NOMO-1 treated with DMSO at 0.1 percent for 48 hours (cell line): Measurements from ENCODE around the gene CYP46A1.

Source experiments
- DNase-seq: peaks from one replicate; lab custom pipeline; 2025; ENCODE audit not compliant: unreplicated experiment; lab: John Stamatoyannopoulos, UW

The CYP46A1 gene

DNA sequence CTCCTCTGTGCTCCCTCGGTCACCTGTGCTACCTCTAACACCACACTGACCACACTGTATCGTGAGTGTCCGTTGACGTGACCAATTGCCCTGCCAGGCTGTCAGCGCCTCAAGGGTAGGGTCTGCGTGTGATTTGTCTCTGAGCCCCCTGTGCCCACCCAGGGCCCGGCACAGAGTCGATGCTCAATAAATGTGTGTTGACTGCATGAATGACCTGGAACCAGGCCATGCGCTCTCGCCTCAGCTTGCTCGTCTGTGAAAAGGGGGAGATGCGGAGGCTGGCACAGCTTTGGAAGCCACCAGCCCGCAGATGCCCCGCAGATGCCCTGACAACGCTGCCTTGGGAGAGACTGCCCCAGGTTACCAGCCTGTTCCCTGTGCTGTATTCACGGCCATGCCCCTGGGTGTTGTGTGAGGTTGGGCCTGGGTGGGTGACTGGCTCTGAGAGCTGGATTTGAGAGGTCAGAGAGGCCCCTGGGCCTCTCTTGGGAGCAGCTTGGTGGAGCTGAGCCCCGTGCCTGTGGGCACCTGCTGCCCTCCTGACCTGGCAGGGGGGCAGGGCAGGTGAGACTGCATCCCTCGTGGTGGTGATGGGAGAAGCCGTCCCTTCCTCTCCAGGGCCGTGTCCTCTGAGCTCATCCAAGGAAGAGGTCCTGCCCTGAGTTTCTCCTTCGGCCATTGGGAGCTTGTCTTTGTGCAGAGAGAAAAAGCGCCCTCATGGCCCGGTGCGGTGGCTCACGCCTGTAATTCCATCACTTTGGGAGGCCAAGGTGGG, 43.2 kb downstream of the CYP46A1 start:
- no peak for DNase-seq

DNA sequence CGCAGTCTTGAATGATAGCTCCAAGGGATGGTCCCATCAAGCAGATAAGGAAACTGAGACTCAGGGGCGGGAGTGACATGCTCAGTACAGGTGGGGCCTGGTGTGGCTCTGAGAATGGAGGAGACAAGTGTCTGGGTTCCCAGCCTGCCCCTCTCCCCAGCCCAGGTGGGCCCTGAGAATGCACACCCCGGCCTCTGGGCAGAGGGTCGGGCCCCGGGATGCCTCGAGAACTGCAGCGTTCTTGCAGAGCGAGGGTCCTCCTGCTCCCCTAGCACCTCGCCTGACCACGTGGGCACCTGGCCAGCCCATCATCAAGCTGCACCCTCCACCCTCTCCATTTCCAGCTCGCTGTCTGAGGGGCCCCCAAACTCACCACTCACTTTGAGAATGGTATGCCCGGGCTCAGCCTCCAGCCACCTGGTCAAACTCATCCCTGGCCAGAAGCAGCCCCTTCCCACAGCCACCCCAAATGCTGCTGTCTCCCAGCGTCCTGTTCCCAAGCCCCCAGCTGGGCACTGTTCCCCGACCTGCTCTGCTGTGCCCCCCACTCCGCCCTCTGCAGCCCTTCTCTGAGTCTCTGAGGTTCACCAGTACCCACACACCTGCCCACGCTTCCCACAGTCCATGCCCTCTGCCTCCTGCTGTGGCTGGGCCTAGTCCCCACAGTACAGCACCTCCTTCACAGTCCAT, 44.3 kb downstream of the CYP46A1 start:
- no peak for DNase-seq

- DNase-seq = no peak
These were observed 44.9 kb downstream of the CYP46A1 start for GRCh38 chr14:99728981-99729451.

GRCh38 chr14:99729991-99730875, 46.1 kb downstream of the CYP46A1 start:
- peak; percentile 22 for DNase-seq

GRCh38 chr14:99730876-99731546, 46.9 kb downstream of the CYP46A1 start:
- DNase-seq = no peak

DNA sequence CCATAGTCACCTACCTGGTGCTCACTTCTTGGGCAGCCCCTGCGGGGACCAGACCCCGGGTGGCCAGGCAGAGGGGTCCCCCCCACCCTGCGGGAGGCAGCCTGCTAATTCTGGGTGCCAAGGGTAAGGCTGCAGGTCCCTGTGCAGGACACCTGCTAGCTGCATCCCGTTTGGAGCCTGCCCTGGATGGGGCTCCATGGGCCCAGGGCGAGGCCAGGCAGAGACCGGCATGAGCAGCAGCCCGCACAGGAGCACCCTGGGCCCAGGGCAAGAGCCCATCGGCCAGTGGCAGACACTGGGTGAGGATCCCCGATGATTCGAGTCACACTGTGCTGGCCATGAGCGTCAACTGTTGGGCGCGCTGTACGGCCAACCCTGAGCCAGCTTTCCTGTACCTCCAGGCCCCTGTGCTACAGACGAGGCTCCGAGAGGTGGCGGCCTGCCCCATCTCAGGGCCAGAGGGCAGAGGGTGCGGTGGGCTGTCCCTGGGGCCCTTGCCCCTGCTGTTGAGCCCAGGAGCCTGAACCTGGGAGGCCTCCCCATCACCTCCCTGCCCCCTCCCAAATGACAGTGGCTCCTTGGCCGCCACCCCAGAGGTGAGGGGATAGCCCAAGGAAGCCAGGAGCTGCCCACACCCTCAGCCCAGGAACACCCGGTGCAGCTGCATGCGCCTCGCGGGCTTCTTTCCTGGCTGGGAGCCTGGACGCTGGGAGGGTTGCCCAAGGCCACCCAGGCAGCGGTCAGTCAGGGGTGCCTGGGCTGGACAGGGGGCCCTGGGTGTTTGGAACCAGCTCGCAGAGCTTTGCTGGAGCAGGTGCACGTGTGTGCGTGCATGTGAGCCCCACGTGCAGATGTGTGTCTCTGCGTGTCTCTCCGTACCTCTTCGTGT, 47.7 kb downstream of the CYP46A1 start:
- no peak for DNase-seq

GRCh38 chr14:99732436-99733210, 48.5 kb downstream of the CYP46A1 start:
- no peak for DNase-seq

- no peak for DNase-seq
These were observed 49.1 kb downstream of the CYP46A1 start for GRCh38 chr14:99733211-99733539.

GRCh38 chr14:99733540-99734405, 49.7 kb downstream of the CYP46A1 start:
- peak; percentile 12 for DNase-seq

- DNase-seq = no peak
These were observed 50.4 kb downstream of the CYP46A1 start for GRCh38 chr14:99734406-99735051.

GRCh38 chr14:99735189-99736135, 51.4 kb downstream of the CYP46A1 start:
- DNase-seq = no peak

DNA sequence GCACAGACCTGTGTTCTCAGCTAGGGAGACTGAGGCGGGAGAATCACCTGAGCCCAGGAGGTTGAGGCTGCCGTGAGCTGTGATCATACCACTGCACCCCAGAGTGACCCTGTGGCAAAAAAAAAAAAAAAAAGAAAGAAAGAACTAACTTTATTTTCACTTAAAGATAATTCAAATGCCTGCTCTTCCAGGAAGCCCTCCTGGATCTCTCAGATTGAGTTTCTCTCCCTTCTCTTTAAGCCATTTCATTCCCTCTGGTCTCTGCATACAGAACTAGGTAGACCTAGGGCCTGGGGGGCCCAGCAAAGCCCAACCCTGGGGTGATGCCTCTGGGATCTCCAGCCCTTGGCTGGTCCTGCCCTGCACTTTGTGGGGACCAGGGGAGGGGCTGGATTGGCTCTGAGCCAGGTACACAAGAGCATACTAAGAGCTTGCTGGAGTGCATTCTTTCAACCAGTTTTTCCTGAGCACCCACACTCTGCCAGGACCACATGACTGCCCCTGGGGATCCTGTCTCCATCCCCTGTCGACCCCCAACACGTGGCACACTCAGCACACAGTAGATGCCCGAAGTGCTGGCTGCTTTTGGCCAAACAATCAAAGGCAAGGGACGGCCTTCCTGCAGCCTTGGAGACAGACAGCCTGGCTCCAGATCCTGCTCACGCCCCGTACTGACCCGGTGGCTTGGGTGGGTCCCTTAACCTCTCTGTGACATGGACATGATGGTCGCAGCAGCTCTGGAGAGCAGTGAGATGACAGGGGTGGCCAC, 52.7 kb downstream of the CYP46A1 start:
- DNase-seq = no peak

GRCh38 chr14:99737451-99737951, 53.4 kb downstream of the CYP46A1 start:
- DNase-seq = no peak

GRCh38 chr14:99737956-99738667, 54.0 kb downstream of the CYP46A1 start:
- DNase-seq = no peak

DNA sequence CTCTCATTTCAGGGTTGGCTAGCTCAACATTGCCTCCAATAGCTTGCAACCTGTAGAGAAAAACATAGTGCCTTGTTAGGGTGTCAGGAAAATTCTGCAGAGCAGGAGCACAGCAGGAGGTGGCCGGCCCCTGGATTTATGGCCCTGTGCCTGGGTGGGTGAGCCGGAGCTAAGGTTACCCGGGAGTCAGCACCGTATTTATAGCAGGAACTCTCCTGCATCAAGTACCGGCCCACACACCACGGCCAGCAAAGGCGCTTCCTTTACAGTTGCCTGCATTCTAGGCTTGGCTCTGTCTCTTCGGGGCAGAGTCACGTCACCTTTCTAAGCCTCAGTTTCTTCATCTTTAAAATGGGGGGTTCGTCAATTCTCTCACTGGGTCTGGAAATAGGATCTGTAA, 56.3 kb downstream of the CYP46A1 start:
- DNase-seq = no peak
